GM12875 (cell line): Measurements from ENCODE around the gene BDKRB2.

Experiments used
- H3K4me3 ChIP-seq: one replicate; pipeline ENCODE4 v1.5.1; 2011; ENCODE audit warnings: low read depth, low read length, control low read depth
- CTCF ChIP-seq: IDR thresholded peaks from 2 replicates; pipeline ENCODE4 v1.5.1; 2011; ENCODE audit warnings: low read depth, mild to moderate bottlenecking, control low read depth, inconsistent platforms, low read length, moderate library complexity, borderline replicate concordance; ENCODE audit not compliant: insufficient read depth

Gene BDKRB2

GRCh38 chr14:96177766-96178375 lies 26.8 kb upstream of the BDKRB2 start:
- no peak overlapping the region for H3K4me3 ChIP-seq

GRCh38 chr14:96178461-96179321 lies 25.9 kb upstream of the BDKRB2 start:
- no peak overlapping the region for H3K4me3 ChIP-seq
- no peak for TF ChIP-seq CTCF

More at GRCh38 chr14:96177766-96178375, 26.8 kb upstream of the BDKRB2 start:
- TF ChIP-seq CTCF = no peak

- TF ChIP-seq CTCF = no peak
- no peak overlapping the region for H3K4me3 ChIP-seq
These were observed 24.4 kb upstream of the BDKRB2 start for GRCh38 chr14:96180043-96180874.

GRCh38 chr14:96181186-96182056 lies 23.2 kb upstream of the BDKRB2 start:
- H3K4me3 ChIP-seq = no peak overlapping the region
- TF ChIP-seq CTCF = no peak

- no peak for TF ChIP-seq CTCF
- no peak overlapping the region for H3K4me3 ChIP-seq
These were observed 22.1 kb upstream of the BDKRB2 start for GRCh38 chr14:96182546-96182945.

- TF ChIP-seq CTCF = no peak
- no peak overlapping the region for H3K4me3 ChIP-seq
These were observed 19.9 kb upstream of the BDKRB2 start for GRCh38 chr14:96184737-96185136.
